Loucy (cell line): ENCODE data around the gene COL23A1.

Experiments
- EZH2phosphoT487 ChIP-seq: fragments of 200-600 bp; IDR thresholded peaks from 2 replicates; pipeline ENCODE4 v1.6.1; 2018; ENCODE audit warnings: antibody characterized with exemption, mild to moderate bottlenecking, moderate library complexity, borderline replicate concordance
- TF ChIP-seq, protein P1 (sequence below): fragments of 200-600 bp; sonication (generic); conservative IDR thresholded peaks from 2 replicates; pipeline ENCODE4 v1.5.1; 2014; ENCODE audit warnings: mild to moderate bottlenecking, antibody characterized with exemption, low read length

DNA sequence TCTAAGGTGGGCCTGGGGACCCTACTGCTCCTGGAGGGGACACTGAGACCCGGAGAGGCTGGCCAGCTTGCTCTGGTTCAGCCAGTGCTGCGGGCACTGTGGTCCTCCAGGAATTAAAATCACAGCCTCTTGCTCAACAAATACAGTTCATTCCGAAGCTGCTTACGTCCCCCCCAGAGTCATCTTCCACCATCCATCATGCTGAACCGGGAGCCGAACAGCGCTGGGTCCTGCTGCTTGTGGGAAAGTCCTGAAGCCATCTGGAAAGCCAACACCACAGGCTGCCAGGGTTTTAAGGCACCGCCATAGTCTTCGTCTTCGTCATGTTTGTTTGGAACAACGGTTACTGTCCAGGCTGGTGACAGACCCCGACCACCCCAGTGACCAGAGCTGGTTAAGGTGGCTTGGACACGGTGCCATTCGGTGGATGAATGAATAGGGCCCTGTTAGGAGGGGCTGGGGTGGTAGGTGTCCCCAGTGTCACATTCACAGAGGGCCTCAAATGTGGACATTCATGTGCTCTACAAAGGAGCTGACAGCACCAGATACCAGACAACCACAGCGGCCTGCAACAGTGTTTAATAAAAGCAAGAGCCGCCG, 276.0 kb downstream of the COL23A1 start:
- TF ChIP-seq, protein P1, sequence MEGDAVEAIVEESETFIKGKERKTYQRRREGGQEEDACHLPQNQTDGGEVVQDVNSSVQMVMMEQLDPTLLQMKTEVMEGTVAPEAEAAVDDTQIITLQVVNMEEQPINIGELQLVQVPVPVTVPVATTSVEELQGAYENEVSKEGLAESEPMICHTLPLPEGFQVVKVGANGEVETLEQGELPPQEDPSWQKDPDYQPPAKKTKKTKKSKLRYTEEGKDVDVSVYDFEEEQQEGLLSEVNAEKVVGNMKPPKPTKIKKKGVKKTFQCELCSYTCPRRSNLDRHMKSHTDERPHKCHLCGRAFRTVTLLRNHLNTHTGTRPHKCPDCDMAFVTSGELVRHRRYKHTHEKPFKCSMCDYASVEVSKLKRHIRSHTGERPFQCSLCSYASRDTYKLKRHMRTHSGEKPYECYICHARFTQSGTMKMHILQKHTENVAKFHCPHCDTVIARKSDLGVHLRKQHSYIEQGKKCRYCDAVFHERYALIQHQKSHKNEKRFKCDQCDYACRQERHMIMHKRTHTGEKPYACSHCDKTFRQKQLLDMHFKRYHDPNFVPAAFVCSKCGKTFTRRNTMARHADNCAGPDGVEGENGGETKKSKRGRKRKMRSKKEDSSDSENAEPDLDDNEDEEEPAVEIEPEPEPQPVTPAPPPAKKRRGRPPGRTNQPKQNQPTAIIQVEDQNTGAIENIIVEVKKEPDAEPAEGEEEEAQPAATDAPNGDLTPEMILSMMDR, result no peak
- TF ChIP-seq EZH2phosphoT487, result no peak
